Measurements from ENCODE around the gene KCNMA1. TPM values are rescaled to one million over a fixed set of nuclear protein-coding genes. Genes with fewer than 3 reads are reported as not detected.

KCNMA1 gene
- total and polyA plus RNA-seq, 9 of the 15 experiments (the other 6 are each of a cell fraction or from before 2014, with no cell fraction given): 0.01 to 0.95 (median 0.15) TPM; not detected in 4

DNA sequence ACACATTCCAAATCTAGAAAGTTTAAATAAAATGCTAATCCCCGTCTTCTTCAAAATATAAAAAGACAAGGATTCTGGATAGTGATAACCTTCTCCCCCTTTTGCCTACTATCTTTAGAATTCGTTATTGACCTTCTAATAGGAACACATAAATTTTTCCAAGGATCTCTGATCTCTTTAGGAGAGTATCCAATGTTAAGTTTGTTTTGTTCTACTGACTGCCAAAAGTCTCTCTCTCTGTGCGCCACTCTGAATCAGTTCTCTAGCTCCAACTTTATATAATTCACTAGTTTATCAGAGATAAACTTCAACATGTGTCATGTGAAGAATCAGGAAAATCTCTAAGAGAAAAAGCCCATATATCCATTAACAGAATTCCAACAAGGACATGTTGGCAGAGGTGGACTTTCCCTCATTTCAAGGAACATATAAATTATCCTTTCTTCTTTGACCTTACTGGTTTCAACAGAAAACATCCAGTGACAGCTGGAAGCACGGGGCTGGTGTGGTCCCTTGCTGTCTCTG is 615.6 kb downstream of the KCNMA1 start:
- ChIA-PET POLR2A (no interaction called here), CTCF (ENCODE audit: low intra/inter-chr PET ratio) (no interaction called here)
- no TSS peak for BruUV-seq (replicated peaks)
- Histone ChIP-seq H3K27ac (ENCODE audit: extremely low read depth, low read depth, low read length) (no peak overlapping the region), H3K27me3 (ENCODE audit: control insufficient read depth in 2 of 2, insufficient read depth in 2 of 2, low read length in 2 of 2) (no peaks in the 10 kb centered on the region), H3K79me2 (ENCODE audit: control insufficient read depth, insufficient read depth, low read length) (no peaks in the 10 kb centered on the region), H3K4me2 (ENCODE audit: insufficient read depth, low read length) (no peak overlapping the region), H3K9me1 (ENCODE audit: control insufficient read depth, insufficient read depth, low read length) (no peaks in the 10 kb centered on the region), H3K9me3 (replicated peaks; ENCODE audit: control insufficient read depth, insufficient read depth, low read depth, low read length) (no peaks in the 10 kb centered on the region), H2AFZ (ENCODE audit: low read depth, low read length) (no peak overlapping the region), H3K4me3 (no peak overlapping the region), H3K9ac (ENCODE audit: insufficient read depth in 1 of 2, low read depth in 2 of 2, low read length in 2 of 2) (no peak overlapping the region), H4K20me1 (replicated peaks; ENCODE audit: control insufficient read depth, insufficient read depth, low read length) (no peaks in the 10 kb centered on the region), H3K4me1 (replicated peaks in 1 of 2; ENCODE audit: control insufficient read depth in 2 of 2, insufficient read depth in 2 of 2, low read length in 2 of 2) (no peaks in the 10 kb centered on the region), H3K36me3 (ENCODE audit: control insufficient read depth, insufficient read depth, low read length) (no peaks in the 10 kb centered on the region)
- intact Hi-C loops (cut with micrococcal nuclease) (no loop called here), in situ Hi-C loops (cut with MboI) (no loop called here)
- FAIRE-seq: no peak
- TF ChIP-seq ELF4 (CRISPR knock-in tag; IDR thresholded peaks at IDR 0.05) (no peak), BMI1 (IDR thresholded peaks at IDR 0.05; ENCODE audit: low read length) (no peak), ZNF232 (CRISPR knock-in tag; IDR thresholded peaks at IDR 0.05) (no peak), NFXL1 (CRISPR knock-in tag; IDR thresholded peaks at IDR 0.05) (no peak), ZNF785 (CRISPR knock-in tag; IDR thresholded peaks at IDR 0.05) (no peak), IFI16 (CRISPR knock-in tag; IDR thresholded peaks at IDR 0.05) (no peak), EP400 (IDR thresholded peaks at IDR 0.05) (no peak), BRD9 (IDR thresholded peaks at IDR 0.05; ENCODE audit: low read depth, partially characterized antibody) (no peak), ZNF644 (tag; IDR thresholded peaks at IDR 0.05; ENCODE audit: low read depth) (no peak), HNRNPUL1 (IDR thresholded peaks at IDR 0.05; ENCODE audit: low read length) (no peak), KLF13 (tag; IDR thresholded peaks at IDR 0.05; ENCODE audit: borderline replicate concordance, low read depth) (no peak), LEF1 (IDR thresholded peaks at IDR 0.05) (no peak)
- TF ChIP-seq, protein P1, sequence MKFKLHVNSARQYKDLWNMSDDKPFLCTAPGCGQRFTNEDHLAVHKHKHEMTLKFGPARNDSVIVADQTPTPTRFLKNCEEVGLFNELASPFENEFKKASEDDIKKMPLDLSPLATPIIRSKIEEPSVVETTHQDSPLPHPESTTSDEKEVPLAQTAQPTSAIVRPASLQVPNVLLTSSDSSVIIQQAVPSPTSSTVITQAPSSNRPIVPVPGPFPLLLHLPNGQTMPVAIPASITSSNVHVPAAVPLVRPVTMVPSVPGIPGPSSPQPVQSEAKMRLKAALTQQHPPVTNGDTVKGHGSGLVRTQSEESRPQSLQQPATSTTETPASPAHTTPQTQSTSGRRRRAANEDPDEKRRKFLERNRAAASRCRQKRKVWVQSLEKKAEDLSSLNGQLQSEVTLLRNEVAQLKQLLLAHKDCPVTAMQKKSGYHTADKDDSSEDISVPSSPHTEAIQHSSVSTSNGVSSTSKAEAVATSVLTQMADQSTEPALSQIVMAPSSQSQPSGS (CRISPR knock-in tag; IDR thresholded peaks at IDR 0.05): no peak
- TF ChIP-seq, protein P2, sequence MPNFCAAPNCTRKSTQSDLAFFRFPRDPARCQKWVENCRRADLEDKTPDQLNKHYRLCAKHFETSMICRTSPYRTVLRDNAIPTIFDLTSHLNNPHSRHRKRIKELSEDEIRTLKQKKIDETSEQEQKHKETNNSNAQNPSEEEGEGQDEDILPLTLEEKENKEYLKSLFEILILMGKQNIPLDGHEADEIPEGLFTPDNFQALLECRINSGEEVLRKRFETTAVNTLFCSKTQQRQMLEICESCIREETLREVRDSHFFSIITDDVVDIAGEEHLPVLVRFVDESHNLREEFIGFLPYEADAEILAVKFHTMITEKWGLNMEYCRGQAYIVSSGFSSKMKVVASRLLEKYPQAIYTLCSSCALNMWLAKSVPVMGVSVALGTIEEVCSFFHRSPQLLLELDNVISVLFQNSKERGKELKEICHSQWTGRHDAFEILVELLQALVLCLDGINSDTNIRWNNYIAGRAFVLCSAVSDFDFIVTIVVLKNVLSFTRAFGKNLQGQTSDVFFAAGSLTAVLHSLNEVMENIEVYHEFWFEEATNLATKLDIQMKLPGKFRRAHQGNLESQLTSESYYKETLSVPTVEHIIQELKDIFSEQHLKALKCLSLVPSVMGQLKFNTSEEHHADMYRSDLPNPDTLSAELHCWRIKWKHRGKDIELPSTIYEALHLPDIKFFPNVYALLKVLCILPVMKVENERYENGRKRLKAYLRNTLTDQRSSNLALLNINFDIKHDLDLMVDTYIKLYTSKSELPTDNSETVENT (CRISPR knock-in tag; IDR thresholded peaks at IDR 0.05): no peak
- TF ChIP-seq, protein P3, sequence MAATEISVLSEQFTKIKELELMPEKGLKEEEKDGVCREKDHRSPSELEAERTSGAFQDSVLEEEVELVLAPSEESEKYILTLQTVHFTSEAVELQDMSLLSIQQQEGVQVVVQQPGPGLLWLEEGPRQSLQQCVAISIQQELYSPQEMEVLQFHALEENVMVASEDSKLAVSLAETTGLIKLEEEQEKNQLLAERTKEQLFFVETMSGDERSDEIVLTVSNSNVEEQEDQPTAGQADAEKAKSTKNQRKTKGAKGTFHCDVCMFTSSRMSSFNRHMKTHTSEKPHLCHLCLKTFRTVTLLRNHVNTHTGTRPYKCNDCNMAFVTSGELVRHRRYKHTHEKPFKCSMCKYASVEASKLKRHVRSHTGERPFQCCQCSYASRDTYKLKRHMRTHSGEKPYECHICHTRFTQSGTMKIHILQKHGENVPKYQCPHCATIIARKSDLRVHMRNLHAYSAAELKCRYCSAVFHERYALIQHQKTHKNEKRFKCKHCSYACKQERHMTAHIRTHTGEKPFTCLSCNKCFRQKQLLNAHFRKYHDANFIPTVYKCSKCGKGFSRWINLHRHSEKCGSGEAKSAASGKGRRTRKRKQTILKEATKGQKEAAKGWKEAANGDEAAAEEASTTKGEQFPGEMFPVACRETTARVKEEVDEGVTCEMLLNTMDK (IDR thresholded peaks at IDR 0.05; ENCODE audit: borderline replicate concordance, insufficient read depth, low read depth, low read length, poor library complexity, severe bottlenecking): no peak
- TF ChIP-seq, protein P4, sequence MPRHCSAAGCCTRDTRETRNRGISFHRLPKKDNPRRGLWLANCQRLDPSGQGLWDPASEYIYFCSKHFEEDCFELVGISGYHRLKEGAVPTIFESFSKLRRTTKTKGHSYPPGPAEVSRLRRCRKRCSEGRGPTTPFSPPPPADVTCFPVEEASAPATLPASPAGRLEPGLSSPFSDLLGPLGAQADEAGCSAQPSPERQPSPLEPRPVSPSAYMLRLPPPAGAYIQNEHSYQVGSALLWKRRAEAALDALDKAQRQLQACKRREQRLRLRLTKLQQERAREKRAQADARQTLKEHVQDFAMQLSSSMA (CRISPR knock-in tag; IDR thresholded peaks at IDR 0.05): no peak
- TF ChIP-seq, protein P5, sequence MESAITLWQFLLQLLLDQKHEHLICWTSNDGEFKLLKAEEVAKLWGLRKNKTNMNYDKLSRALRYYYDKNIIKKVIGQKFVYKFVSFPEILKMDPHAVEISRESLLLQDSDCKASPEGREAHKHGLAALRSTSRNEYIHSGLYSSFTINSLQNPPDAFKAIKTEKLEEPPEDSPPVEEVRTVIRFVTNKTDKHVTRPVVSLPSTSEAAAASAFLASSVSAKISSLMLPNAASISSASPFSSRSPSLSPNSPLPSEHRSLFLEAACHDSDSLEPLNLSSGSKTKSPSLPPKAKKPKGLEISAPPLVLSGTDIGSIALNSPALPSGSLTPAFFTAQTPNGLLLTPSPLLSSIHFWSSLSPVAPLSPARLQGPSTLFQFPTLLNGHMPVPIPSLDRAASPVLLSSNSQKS (CRISPR knock-in tag; IDR thresholded peaks at IDR 0.05): no peak
- no peak for DNase-seq (ENCODE audit: extremely low read depth in 1 of 4, low spot score in 3 of 4)
- 1% methylated on average over 4 of the region's 4 CpGs for WGBS (ENCODE audit: insufficient coverage, low coverage, missing lambda C conversion rate)
- ATAC-seq: no peak
